NOMO-1 treated with DMSO at 0.1 percent for 48 hours (cell line): ENCODE measurements around the gene AUTS2.
"Not testable (repeated sequence)": the region's sequence is repeated elsewhere in the genome, so short reads cannot be mapped to it uniquely, and the experiment has no call there.

Source experiments
- DNase-seq: peaks from one replicate; lab custom pipeline; 2025; ENCODE audit not compliant: unreplicated experiment; lab: John Stamatoyannopoulos, UW

AUTS2 gene

DNA sequence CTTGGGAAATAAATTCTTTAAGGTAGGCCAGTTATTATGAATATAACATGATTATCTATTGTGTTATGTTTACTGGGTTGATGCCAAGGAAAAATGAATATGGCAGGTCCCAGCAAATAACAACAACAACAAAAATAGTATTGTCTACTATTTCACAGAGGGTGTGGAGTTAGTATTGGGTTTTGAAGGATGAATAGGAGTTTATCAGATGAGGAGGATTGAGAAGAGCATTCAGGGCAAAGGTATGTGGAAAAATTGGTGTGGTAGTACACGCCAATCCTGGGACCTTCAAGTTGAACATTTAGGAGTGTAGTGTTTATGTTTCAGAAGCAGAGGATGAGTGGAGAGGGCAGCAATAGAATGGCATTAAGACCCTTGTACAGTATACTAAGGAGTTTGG, 671.9 kb downstream of the AUTS2 start:
- DNase-seq, result no peak

GRCh38 chr7:70271617-70272081, 673.4 kb downstream of the AUTS2 start:
- peak; percentile 9 for DNase-seq

- not testable (repeated sequence) for DNase-seq
Measured at GRCh38 chr7:70275570-70275969, 677.3 kb downstream of the AUTS2 start.

DNA sequence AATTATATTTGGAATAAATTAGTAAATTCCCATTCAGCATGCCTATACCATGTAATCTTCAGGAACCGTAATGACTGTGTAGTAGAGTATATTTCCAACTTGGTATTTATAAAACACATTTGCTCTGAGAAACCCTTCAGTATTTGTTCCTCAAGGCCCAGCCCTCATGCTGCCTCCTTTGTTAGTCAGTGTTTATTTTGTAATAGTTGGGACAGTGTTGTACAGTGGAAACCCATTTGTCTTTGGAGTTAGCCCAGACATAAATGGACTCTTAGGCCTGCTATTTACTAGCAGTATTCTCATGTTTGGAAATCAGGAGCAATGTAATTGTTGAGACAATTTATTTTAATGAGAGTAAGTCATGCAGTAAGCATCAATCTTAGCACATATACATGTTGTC, 686.9 kb downstream of the AUTS2 start:
- DNase-seq, result no peak

DNA sequence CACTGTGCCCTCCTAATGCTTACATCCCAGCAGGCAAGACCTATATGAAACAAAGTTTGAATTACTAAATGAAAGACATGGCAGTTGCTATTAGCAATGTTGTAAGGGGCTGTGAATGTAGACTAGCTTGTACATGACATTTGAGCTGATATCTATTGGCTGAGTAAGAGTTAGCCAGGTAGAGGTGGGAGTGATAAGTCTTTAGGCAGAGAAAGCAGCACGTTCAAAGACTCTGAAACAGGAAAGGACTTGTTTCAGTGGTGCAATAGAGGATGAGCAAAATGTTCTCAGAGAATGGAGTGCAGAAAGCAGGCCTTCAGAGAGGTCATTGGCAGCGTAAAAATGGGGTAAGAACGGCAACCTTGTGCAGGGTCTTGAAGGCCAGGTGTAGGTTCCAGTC, 687.6 kb downstream of the AUTS2 start:
- no peak for DNase-seq

DNA sequence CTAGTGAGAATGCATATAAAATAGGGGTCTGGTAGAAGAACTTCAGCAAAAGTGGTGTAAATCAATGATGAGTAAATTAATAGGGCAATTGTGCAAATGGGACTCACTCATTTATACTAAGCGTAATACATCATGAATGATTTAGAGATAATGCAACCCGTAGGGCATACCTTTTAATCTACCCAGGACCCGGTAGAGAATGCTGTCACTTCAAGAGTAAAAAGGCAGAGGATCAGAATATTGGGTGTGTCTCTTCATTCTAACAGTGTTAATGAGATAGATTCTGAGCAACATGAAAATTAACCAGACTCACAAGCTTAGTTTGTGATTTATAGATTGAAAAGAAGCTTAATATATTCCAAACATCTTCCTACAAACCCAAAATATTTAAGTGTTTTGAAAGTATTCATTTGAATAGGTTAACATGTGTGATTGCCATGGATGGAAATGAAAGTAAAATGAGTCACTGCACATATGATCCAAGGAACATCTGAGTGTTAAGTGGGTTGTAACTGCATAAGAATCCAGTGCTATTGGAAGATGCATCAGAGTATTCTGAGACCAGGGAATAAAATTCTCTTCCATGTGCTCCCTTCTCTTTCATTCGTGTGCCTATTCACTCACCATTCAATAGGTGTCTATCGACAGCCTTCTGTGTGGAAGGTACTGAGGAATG, 690.6 kb downstream of the AUTS2 start:
- no peak for DNase-seq

DNA sequence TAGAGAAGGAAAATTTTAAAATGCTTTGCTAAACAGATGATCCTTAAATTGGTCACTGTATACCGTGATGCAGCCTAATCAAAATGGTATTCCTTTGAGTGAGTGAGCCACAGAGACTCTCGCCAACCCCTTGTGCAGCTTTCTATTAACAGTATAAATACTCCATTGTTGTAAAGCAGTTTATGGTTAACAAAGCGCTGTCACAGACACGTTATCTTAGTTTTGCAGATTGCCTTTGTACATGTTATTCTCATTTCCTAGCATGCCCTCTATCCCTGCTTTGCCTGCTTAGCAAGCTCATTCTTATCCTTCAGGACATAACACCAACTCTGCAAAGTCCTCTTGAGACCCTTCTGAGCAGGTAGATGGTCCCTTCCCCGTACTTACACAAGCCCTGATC, 694.4 kb downstream of the AUTS2 start:
- DNase-seq, result no peak

DNA sequence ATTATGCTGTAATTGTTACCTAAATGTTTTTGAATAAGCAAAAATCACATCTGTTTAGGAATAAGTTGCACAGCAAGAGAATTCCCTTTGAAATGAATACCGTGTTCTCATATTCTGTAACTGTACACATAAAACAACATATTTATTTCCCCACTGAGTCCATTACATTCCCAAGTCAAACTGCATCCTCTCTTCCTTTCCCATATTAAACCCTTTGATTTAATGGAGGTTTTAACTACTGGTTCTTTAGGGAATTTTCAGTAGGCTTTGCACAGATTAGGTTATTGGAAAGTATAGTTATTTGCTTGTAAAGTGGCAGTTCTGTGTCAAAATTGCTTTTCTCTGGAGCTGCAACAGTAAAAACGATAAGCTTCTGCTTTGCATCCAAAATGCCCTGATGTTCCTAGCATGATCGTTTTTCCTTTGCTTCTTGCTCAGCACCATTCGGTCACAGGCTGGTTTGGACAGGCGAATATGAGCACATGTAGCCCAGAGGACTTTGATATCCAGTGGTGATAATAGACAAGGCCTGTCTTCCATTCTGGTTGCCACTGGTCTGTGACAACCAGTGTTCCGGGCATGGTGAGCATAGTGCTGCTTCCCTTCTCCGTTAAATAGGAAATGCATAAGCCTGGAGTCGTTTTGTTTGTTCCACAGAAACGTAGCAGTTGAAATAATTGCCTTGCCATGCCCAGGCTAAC, 696.1 kb downstream of the AUTS2 start:
- DNase-seq, result no peak

- DNase-seq, result no peak
Measured at GRCh38 chr7:70298780-70299471, 700.7 kb downstream of the AUTS2 start.

GRCh38 chr7:70299472-70299807, 701.2 kb downstream of the AUTS2 start:
- no peak for DNase-seq

DNA sequence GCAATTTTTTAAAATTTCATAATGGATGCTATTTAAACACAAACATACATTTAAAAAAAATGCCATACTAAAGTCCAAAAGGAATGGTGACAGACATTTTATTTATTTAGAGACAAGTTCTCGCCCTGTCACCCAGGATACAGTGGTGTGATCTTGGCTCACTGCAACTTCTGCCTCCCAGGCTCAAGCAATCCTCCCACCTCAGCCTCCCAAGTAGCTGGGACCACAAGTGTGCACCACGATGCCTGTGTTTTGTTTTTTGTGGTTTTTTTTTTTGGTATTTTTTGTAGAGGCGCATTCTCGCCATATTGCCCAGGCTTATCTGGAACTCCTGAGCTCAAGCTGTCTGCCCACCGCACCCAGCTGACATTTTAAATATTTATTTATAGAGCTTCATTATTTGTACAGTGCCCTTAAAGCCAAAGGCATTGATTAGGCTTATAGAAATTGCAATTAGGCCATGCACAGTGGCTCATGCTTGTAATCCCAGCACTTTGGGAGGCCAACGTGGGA, 703.5 kb downstream of the AUTS2 start:
- DNase-seq, result no peak

GRCh38 chr7:70303309-70303708, 705.0 kb downstream of the AUTS2 start:
- DNase-seq, result no peak

DNA sequence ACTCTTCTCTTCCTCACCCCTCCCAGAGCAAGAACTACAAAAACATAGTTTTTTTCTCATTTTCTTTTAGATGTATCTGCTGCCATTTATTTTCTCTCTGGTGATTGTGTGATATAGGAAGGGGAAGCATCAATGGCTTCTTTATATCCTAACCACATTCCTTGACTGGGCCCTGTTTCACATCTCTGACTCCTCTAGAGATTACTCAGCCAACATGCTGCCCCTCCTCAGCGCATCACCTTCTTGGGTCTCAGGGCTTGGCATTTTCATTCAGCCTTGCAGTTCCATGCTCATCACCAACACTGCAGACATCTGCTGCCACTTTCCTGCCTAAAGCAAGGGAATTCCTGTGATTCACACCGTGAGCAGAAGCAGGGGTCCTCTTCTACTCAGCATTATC, 705.5 kb downstream of the AUTS2 start:
- DNase-seq, result no peak

GRCh38 chr7:70306173-70306572, 707.9 kb downstream of the AUTS2 start:
- no peak for DNase-seq

DNA sequence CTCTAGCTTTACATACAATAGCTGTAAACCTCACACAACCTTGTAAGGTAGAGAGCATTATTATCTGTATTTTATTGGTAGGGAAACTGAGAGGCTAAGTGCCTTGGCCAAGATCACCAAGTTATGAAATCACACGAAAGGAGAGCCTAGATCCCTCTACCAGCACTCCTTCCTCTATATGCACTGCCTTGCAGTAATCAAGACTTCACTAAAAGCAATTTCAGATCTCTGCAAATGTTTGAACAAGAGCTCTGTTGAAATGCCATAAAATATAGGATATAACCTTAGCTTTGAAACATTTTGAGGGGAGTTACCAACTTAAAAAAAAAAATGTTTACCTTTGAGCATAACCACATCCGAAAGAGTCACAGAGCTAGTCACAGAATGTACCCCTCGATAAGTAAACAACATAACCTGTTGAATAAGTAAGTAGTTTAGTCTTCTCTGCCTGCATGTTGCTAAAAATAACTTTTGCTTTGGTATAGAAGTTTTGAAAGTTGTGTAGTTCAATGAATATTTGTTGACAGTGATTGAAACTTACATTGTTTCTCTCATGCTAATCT, 709.4 kb downstream of the AUTS2 start:
- no peak for DNase-seq

DNA sequence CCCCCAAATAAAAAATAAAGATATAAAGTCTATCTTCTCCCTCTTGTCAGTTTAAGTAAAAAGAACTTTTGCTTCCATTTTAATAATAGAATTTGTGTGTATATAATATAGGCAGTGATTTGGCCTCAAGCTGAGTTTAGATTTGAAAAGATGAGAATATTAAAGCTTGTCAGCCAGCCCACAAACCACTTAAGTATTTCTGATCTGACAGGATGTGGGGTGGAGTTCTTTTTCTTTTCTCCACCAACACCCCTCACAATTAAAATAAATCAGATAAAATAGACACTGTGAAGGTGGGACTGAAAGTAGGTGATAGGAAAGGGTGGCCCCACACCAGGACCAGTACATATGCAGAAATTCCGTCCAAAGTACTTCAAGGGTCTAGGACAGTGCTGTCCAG, 714.1 kb downstream of the AUTS2 start:
- no peak for DNase-seq

GRCh38 chr7:70313271-70313670, 715.0 kb downstream of the AUTS2 start:
- DNase-seq, result no peak

DNA sequence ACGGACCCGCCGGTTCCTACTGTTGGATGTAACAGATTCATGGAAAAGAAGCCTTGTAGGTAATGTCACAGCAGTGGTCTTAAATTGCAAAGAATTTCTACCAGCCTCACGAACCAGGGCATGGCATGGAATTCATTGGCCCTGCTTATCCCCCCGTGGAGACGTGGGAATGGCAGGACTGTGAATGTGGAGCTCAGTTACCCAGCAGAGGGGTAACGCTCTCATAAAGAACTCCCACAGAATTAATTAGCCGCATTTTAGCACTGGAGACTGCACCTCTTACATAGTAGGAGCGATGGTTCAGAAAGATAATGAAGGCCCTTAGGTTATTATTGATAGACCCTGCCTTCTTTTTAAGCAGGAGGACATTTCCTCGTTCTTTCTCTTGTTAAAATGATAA, 715.4 kb downstream of the AUTS2 start:
- no peak for DNase-seq

DNA sequence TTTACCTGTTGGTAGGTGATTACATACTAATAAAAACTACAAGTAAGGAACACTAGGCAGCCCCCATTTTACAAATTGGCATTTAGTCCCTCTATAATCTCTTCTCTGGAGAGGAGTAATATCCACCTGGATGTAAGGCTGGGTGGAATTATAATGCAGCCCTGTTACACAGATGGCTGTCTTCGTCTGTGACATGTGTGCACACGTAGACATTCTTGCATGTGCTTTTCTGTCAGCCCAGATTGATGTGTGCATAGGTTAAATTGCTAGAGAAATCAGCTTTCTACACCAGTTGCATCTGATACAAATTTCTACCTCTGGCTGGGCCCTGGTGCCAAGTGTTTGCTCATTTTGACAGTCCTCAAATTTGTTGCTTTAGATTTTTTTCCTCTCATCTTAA, 715.9 kb downstream of the AUTS2 start:
- DNase-seq, result no peak

- DNase-seq, result no peak
Measured at GRCh38 chr7:70316745-70317144, 718.5 kb downstream of the AUTS2 start.

GRCh38 chr7:70317356-70317755, 719.1 kb downstream of the AUTS2 start:
- no peak for DNase-seq

DNA sequence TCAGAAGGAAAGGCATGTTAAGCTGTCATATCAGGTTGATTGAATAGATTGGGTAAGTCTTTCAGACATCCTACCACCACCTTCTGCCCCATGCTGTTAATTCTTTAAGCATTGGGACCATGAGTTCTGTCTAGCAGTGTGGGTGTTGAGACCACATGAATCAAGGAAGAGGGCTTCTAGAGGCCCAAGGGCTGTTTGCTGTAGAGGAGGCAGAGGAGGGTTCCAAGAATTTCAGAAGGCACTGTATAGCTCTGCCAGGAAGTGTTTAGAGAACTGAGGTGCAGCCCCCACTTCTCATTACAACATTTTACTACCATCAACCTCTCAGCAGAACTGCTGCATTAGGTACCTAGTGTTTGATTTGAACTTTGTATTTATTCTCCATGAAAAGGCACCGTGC, 720.2 kb downstream of the AUTS2 start:
- DNase-seq, result no peak
